GM21360 (cell line): ENCODE data around the gene PLAC1.
A peak's percentile ranks its signal among the peaks of the same experiment; 100 is the strongest.

Experiments used
- ATAC-seq: cut with Tn5 transposase; IDR thresholded peaks from one replicate; pipeline ENCODE4 v1.9.1; 2021; ENCODE audit warnings: mild to moderate bottlenecking, moderate library complexity; ENCODE audit not compliant: unreplicated experiment

Gene PLAC1

DNA sequence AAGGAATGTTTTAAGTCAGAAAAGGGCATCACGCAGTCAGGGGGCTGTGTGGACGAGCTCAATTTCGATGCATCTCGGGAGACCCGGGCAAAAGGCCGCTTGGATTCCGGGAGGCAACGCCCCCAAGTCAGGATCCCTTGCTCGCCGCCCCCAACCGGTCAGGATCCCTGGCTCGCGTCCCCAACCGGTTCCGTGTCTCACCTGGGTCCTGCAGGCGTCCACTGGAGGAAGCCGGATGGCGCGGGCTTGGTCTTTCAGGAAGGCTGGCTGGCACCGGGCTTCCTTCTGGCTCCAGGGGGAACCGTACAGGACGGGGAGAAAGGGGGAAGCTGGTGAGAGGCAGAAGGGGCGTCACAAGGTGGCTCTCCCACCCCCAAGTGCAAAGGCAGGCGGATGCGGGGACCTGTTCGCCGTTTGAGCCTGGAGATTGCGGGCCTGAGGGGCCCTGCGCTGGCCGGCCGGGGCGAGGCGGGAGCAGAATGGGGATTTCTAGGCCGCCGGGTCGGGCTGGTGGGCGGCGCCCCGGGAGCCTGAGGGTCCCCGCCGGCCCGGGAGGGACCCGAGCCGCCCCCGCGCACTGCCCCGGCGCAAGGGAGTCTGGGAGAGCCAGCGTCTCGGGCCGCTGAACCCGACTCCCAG, 113.6 kb downstream of the PLAC1 start:
- no peak for ATAC-seq

DNA sequence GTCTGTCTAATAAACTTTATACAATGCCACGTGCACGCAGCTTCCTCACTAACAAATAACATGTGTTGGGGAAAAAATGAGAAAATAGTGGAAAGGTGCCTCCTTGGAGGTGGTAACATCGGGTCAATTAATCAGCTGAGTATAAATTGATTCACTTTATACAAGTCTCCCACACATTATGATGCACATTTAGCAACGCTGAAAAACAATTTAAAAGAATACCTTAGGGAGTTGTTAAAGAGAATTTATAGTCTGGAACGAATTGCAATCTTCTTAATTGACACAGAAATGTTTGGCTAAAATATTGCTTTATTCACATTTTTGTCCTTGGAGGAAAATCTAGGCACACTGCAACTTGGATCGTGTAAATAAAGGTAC, 114.1 kb downstream of the PLAC1 start:
- no peak for ATAC-seq

DNA sequence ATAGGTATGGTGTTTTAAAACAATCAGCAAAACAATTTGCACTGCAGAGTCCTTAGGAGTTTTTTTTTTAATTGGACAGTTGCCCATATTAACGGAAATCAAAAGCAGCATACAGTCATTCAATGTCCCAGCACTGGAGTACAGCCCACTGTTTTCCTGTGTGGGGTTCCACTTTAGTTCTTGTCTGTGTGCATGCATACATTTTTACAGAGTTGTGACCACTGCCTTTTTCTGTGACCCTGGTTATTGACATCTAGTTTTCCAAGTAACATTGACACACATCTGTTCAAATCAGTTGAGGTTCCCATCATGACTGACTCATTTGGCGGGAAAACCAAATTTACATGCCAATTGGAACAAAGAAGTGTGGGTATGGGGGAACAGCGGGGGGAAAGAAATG, 115.0 kb downstream of the PLAC1 start:
- ATAC-seq: no peak

DNA sequence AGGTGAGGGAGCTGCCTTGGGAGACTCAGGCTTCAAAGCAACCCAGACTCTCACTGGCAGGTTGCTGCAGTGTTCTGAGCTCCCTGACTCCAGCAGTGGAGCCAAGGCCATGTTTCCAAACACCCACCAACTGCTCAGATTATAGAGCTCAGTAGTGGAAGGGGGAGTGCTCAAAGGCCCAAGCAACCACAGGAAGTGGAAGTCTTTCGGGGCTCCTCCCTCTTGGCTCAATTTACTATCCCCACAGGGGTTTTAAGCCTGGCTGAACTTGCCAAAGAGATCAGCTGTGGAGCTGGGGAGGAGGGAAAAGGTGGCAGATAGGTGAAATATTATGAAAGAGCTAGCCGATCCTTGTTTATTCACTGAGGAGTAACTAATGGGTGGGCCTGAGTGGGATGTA, 115.8 kb downstream of the PLAC1 start:
- ATAC-seq: peak; percentile 59

DNA sequence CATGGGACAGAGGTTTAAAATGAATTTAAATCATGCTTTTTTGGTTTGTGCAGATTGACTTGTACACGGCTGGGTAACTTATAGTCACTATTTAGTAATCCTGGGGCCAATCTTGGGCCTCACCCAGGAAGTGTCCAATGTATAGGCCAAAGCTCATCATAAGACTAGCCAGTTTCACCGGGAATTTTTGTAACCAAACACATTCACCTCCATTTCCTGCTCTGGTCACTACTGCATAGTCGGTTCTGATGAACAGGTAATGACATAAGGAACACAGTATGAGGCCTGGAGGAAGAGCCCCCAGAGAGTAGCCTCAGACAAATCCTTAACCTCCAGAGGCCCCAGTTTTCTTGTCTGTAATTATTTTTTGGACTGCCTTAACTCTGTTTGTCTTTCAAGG, 116.4 kb downstream of the PLAC1 start:
- ATAC-seq: no peak

DNA sequence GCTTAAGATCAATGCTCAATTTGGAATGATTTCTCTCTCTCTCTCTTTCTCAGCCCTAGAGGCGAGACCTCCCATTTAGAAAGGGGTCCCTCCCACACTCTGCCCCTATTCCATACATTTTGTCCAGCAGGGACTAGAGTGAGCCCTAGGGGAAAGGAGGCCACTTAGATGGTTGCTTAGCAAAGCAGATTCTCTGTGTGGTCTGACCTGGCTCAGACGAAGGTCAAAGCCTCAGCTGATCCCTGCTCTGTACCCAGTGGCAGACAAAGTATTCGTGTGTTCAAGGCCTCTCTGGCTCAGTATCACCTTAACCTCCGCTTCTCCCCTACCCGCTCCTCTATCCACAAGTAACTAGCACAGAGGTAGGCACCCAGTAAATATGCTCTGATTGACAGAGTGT, 120.0 kb downstream of the PLAC1 start:
- ATAC-seq: no peak

DNA sequence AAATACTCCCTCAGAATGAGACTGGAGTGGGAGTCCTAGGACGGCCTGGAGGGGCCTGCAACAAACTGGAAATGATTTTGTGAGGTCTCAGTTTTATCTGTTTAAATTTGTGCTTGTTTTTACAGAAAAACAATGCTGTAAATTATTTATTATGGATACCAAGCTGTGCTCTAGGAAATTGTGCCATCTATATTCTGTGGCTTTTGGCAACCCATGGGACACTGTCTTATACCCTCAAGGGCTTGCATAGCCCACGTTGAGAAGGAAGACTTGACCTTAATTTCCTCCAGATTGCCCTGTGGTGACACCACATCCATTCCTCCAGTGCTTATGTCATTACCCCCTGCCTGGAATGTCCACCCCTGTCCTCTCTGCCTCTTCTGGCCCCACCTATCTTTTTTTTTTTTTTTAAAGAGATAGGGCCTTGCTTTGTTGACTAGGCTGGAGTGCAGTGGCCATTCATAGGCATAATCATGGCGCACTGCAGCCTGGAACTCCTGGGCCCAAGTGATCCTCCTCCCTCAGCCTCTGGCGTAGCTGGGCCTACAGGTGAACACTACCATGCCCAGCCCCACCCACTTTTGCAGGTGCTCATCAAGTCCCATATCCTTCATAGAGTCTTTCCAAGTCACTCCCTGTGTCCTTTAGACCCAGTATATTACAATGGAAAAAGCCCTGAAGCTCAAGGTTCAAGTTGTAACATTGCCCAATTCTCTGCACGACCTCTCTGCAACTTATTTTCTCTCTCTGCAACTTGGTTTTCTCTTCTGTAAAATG, 120.9 kb downstream of the PLAC1 start:
- ATAC-seq: no peak

DNA sequence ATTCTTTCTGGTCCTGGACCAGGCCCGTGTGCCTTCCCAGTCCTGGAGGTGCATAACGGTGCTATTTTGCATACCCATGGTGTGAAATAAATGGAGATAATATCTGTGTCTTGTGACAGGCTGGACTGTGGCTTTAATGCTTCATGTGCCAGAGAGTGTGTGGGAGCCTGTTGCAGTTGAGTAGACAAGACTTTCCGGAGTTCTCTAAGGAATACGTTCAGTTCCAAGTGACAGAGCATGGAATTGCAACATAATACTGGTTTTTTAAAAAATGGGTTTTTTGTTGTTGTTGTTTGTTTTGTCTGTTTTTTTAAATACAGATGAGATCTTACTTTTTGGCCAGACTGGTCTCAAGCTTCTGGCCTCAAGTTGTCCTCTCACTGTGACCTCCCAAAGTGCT, 124.3 kb downstream of the PLAC1 start:
- no peak for ATAC-seq

DNA sequence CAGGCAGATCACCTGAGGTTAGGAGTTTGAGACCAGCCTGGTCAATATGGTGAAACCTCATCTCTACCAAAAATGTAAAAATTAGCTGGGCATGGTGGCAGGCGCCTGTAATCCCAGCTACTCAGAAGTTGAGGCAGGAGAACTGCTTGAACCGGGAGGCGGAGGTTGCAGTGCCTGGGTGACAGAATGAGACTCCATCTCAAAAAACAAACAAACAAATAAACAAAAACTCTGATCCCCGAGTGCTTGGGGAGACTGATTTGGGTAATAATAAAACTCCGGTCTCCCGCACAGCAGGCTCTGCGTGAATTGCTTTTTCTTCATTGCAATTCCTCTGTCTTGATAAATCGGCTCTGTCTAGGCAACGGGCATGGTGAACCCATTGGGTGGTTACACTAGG, 124.9 kb downstream of the PLAC1 start:
- ATAC-seq: no peak

DNA sequence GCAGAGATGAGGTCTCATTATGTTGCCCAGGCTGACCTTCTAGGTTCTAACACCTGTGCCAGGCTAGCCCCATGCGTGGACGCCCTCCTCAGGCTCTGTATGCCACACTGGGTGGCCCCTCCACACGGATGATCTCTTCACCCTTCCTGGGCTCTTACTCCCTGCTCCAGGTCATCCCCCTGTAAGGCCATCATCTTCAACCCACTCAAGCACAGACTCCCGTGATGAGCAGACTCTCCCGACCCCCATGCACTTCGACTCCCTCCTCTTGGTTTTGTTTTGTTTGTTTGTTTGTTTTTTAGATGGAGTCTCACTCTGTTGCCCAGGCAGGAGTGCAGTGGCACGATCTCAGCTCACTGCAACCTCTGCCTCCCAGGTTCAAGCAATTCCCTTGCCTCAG, 127.4 kb downstream of the PLAC1 start:
- ATAC-seq: no peak

DNA sequence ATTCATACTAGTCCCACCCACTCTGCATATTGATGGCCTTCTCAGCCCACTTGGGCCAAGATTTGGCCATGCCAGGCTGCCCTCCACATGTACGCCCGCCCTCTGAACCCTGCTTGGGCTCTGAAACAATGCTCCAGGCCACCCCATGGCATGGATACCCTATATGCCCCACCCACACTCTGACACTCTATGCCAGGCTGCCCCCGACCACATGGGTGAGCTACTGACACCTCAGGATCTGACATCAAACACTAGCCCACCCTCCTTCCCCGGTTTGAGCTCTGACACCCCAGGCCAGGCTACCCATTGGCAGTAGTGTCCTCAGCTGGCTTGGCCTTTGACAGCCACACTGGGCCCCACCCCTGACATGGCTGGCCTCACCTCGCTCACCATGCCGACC, 128.8 kb downstream of the PLAC1 start:
- no peak for ATAC-seq

DNA sequence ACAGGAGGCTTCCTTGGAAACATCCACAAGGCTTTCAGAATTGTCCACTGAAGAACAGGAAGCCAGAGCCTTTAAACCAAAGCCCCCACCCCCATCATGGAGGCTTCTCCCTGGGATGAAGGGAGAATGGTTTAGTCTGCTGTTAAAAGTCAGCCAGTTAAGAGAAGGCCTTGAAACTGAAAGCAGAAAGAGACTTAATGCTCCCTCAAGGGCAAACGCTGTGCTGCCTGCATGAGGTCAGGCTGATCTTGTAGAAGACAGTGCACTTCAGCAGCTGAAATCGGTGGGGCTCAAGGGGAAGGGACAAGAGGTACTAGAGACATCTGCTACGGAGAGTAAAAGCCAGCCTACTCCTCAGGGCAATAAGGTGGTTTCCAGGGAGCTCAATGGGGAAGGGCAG, 129.3 kb downstream of the PLAC1 start:
- no peak for ATAC-seq

DNA sequence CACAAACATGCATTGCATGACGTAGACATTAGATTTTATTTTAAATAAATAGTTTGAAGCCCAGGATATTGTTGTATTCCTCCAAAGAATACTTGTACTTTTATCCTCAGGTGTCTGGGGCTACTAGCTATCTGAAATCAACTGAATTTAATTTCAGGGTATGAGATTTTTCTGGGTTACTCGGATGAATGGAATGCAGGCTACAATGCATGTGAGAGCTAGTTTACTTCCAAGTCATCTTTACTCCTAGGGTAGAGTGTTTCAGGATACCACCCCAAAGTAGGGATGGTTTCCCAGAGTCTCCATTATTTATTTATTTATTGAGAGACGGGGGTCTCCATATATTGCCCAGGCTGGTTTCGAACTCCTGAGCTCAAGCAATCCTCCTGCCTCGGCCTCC, 131.9 kb downstream of the PLAC1 start:
- no peak for ATAC-seq

DNA sequence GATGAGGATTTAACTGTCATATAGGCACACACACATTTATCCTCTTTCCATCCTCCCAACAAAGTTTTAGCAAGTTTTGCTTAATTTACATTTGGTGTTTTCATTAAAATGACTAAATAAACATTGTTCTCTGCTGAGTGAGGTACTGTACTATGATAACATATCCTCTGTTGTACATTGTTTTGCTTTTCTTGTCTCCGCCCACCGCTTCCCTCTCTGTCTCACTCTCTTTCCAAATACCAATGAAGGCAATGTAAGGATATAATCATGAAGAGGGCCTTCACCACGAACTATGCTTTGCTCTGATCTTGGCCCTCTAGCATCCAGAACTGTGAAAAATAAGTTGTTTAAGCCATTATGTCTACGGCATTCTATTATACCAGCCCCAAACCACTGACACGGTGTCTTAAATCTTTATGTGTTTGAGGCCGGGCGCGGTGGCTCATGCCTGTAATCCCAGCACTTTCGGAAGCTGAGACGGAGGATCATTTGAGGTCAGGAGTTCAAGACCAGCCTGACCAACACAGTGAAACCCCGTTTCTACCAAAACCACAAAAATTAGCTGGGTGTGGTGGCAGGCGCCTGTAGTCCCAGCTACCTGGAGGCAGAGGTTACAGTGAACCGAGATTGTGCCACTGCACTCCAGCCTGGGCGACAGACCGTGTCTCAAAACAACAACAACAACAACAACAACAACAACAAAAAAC, 133.0 kb downstream of the PLAC1 start:
- ATAC-seq: no peak

DNA sequence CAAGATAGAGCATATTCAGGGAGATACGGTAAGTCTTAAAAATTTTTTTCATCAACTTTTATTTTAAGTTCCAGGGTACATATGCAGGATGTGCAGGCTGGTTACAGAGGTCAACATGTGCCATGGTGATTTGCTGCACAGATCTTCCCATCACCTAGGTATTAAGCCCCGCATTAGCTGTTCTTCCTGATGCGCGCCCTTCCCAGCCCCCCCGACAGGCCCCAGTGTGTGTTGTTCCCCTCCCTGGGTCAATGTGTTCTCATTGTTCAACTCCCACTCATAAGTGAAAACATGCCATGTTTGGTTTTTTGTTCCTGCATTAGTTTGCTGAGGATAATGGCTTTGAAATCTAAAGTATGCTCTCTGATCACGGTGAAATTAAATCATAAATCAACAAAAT, 134.1 kb downstream of the PLAC1 start:
- ATAC-seq: no peak

DNA sequence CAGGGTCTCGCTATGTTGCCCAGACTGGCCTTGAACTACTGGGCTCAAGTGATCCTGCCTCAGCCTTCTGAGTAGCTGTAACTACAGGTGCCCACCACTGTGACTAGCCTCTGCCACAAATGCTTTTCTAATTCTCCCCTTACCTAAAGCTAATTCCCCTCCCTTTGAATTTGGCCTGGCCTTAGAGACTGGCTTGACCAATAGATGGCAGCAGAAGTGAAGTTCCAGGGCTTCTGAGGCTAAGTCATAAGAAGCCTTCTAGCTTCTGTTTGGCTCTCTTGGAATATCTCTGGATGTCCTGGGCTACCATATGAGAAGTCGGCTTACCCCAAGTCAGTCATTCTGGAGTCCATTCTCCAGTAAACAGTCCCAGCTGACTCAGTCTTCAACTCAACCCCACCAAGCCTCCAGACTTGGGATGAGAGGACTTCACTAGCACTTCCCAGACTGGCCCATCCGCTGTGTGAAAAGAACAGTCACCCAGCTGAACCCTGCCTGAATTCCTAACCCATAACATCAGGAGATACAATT, 137.3 kb downstream of the PLAC1 start:
- peak; percentile 62 for ATAC-seq
